HG03095 (cell line): Measurements from ENCODE around the gene GRIK1.

ENCODE experiments used
- ATAC-seq: cut with Tn5 transposase; IDR thresholded peaks from one replicate; pipeline ENCODE4 v1.9.1; 2021; ENCODE audit warnings: moderate library complexity; ENCODE audit not compliant: unreplicated experiment

Gene GRIK1

DNA sequence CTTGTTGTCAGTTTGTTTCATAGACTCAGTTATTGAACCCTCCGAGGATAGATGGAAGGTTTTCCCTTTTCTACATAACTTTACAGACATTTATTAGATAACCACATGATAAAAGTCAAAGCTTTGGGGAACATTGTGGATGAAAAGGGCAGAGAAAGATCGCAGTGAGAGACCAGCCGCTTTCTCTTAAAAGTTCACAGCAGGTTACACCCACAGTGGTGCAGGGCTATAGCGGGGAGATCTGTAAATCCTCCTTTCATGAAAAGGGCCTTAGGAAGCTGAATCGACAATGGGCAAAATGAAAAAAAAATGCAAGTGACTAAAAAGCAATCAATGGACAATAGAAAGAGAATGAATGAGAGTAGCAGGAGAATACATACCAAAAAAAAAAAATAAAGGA is 218.6 kb downstream of the GRIK1 start:
- ATAC-seq: no peak

GRCh38 chr21:29719521-29719920 is 220.3 kb downstream of the GRIK1 start:
- no peak for ATAC-seq

DNA sequence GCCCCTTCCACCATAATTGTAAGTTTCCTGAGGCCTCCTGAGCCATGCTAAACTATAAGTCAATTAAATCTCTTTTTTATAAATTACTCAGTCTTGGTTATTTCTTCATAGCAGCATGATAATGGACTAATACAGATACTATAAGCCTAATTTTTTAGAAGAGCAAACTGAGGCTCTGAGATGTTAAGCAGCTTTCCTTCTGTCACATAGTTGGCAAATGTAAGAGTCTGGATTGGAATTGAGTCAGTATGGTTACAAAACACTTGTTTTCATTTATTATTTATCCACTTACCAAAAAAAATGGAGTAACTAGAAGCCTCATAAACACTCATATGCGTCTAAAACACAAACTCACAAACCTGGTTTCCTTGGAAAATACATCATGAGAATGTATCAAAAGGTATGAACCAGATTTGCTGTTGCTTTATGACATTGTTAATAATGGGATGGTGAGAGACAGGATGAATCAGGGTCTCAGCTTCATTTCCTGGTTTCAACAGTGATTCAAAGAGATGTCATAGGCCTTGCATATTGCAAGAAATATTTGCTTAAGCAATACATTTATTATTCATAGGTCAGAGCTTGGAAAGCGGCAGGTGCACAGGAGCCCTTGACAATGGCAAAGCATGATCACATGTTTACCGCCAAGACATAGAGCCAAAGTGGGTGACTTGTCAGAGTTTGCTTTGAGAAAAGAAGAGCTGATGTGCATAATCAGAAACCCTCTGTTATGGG is 221.5 kb downstream of the GRIK1 start:
- ATAC-seq: no peak

DNA sequence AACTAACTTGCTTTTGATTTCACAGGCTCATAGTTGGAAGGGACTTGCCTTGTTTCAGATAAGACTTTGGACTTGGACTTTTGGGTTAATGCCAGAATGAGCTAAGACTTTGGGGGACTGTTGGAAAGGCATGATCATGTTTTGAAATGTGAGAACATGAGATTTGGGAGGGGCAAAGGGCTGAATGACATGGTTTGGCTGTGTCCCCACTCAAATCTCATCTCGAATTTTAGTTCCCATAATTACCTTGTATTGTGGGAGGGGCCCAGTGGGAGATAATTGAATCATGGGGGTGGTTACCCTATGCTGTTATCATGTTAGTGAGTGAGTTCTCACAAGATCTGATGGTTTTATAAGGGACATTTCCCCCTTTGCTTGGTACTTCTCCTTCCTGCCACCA is 222.1 kb downstream of the GRIK1 start:
- ATAC-seq: no peak

GRCh38 chr21:29716753-29717152 is 223.0 kb downstream of the GRIK1 start:
- ATAC-seq: no peak

DNA sequence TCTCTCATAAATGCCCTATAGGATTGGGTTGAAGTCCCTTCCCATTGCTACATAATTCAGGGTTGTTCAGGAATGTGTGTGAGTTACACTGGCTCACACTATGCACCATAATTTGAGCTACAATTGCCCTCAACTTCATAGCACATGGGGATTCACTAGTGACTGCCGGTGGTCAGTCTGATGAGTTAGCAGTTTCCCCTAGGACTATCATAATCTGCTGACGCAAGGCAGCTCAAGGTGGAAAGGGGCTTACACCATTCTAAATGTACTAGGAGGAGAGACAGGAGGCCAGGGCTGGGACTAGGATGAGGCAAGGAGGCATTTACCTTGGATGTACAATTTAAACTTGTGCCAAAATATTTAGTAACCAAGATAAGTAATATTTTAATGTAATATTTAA is 224.7 kb downstream of the GRIK1 start:
- ATAC-seq: no peak

GRCh38 chr21:29712818-29713217 is 227.0 kb downstream of the GRIK1 start:
- no peak for ATAC-seq

- ATAC-seq: no peak
These were observed 228.6 kb downstream of the GRIK1 start for GRCh38 chr21:29711236-29711635.

DNA sequence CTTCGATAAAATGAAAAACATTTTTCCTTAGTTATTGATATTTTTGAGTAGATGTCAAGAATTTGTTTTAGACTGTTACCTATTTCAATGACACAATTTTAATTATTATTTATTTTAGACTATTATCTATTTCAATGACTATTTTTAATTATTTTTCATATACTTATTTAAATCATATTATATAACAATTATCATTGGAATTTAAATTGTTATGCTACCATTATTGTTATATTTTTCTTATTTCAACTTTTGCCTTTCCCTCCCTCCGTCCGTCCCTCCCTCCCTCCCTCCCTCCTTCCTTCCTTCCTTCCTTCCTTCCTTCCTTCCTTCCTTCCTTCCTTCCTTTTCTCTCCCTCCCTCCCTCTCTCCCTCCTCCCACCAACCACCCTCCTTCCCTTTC is 229.3 kb downstream of the GRIK1 start:
- ATAC-seq: no peak

DNA sequence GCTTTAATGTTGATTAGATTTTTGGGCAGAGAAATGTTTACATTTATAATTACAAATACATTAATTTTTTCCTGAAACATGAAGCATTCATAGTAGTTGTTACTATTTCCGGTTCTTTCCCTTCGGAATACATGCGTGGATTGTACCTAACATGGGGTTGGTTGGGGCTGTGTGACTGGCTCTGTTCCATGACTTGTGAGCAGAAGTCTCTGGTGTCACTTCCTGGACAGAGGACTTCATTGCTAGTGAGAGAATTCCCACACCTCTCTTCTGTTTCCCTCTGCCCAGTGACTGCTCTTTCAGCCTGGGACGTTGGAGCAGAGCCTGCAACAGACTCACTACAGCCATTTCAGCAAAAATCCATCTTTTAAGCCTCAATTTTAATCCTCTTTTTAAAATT is 231.4 kb downstream of the GRIK1 start:
- ATAC-seq: no peak

- no peak for ATAC-seq
These were observed 235.1 kb downstream of the GRIK1 start for GRCh38 chr21:29704719-29705118.

GRCh38 chr21:29701676-29702075 is 238.1 kb downstream of the GRIK1 start:
- no peak for ATAC-seq

- ATAC-seq: peak; percentile 78
These were observed 242.1 kb downstream of the GRIK1 start for GRCh38 chr21:29697555-29698193.

DNA sequence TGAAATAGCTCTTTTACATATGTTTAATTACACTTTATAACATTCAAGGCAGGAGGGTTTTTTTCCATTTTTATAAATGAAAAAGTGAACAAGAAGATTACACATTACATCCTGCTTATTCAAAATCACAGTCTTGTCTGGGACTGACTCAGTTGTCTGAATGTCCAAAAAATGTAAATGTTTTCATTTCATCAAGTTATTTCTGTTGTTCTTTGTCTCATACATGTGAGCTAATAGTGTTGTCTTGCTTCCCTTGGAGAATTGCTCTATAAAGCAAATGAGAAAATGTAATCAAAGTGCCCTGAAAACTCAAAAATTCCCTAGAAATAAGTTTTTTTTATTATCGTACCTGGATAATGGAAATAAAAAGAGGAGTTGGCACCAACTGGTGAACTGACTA is 242.9 kb downstream of the GRIK1 start:
- no peak for ATAC-seq

DNA sequence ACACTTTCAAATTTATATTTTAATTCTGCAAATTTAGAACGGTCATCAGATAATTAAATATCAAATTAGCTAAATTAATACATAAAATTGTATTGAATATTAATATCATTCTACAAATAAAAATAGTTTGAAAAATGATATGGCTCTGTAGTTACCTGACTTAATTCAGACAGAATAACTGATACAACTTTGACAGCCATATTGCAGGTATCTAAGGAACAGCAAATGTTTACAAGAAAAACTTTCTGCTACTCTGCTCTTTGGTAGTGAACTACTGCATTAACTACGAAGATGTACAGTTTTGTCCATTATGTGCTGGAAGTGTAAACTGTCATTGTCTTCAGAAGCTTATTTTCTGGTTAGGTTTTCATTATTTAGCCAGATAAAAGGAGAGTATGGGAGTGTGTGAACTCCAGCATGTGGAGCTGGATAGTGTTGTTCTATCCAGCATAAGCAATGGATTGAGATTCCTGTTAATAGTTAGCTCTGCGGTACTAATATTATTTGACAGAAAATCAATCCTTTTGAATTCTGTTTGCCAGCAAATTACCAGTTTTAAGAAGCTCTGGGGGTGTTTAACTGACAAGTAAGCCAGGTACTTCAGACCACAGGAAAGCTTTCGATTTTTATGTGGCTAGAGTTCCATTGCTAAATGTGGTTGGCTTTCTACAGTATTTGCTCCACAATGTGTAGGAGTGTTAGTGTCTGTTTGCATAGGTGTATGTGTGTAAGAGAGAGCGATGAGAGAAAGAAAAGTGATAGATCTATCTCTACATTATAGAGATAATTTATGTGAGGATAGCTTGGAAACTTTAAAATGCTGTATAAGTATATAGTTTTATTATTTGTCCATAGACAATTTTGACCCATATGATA is 247.9 kb downstream of the GRIK1 start:
- ATAC-seq: no peak

GRCh38 chr21:29689753-29690152 is 250.0 kb downstream of the GRIK1 start:
- no peak for ATAC-seq

- no peak for ATAC-seq
These were observed 255.7 kb downstream of the GRIK1 start for GRCh38 chr21:29684106-29684505.

DNA sequence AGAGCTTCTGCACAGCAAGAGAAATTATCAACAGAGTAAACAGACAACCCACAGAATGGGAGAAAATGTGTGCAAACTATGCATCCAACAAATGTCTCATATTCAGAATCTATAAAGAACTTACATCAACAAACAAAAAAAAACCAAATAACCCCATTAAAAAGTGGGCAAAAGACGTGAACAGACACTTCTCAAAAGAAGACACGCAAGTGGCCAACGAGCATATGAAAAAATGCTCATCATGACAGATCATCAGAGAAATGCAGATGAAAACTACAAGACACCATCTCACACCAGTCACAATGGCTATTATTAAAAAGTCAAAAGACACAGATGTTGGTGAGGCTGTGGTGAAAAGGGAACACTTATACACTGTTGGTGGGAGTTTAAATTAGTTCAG is 257.0 kb downstream of the GRIK1 start:
- no peak for ATAC-seq

- ATAC-seq: no peak
These were observed 259.5 kb downstream of the GRIK1 start for GRCh38 chr21:29680273-29680672.

DNA sequence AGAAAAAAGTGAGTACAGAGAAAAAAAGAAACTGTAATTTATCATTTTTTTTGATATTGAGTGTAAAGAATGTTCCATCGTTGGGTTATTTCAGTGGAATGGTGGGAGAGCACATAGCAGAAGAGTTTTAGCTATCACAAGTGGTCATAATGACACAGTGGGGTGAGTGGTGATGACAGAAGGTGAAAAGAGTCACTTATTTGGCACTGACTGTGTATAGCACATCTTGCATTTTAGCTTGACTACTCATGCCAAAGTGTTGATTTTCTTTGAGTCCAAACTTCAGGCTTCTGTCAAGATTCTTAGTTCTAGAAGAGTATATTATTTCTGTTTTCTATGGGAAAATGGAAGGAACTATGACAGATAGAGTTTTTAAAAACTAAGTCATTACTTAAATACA is 261.2 kb downstream of the GRIK1 start:
- no peak for ATAC-seq

DNA sequence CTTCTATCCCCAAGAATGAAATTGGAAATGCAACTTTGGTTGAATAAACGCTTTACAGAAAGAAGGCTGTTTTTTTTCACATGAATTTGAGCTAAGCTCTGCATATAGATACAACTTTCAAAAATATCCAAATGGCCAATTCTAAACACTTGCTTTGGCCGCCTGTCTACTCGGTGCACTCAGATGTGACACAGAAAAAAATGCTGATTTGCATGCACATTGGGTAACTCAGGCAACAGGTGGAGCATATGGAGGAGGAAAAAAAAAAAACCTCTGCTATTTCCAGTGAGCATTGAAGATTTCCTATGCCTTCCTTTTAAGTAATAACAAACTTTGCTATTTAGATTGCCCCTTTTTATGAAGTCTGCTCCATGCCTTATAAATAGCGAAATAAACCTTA is 262.5 kb downstream of the GRIK1 start:
- ATAC-seq: no peak

DNA sequence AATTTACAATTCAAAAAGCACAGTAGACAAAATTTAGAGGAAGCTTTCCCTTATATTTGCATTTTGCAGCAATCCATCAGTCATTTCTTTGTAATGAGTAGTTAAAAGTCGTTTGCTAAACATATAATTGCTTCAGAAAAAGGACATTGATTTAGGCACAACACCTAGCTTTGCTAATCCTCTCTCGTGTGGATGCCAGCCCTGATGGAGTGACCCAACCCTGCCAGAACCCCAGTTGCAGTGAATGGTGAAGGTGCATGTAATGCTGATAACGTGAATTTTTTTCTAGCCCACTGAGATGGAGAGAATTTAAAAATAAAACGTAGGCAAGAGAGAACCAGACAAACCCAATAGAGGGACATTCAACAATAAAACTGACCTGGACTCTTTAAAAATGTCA is 263.4 kb downstream of the GRIK1 start:
- ATAC-seq: no peak
